Kidney (tissue), 14 donors: Measurements from ENCODE around the gene NUMBL. TPM values are rescaled to one million over a fixed set of nuclear protein-coding genes. Genes with fewer than 3 reads are reported as not detected.

Experiments used
- DNase-seq, 5 donors: peaks; one replicate each; pipeline ENCODE4 v3.0.0-alpha.2; 2013 to 2020
- FAIRE-seq: peaks from 2 replicates; lab custom pipeline; 2012; peaks lifted over from hg19 to GRCh38; lab: Jason Lieb, UNC
- H3K27ac ChIP-seq, 2 donors: one replicate each; pipeline ENCODE4 v1.7.0; 2013; ENCODE audit warnings: low read depth in 2 of 2, low read length in 2 of 2, inconsistent platforms in 1 of 2
- H3K27me3 ChIP-seq: one replicate; pipeline ENCODE4 v1.7.1; 2013; ENCODE audit warnings: low read length, inconsistent platforms; ENCODE audit not compliant: control insufficient read depth, insufficient read depth
- H3K36me3 ChIP-seq, 3 donors: one replicate each; pipeline versions ENCODE4 v1.7.0 to v1.7.1; 2013; ENCODE audit warnings: low read length in 3 of 3, control low read depth in 1 of 3, inconsistent platforms in 1 of 3; ENCODE audit not compliant: insufficient read depth in 3 of 3, control insufficient read depth in 2 of 3
- H3K4me1 ChIP-seq, 3 donors: one replicate each; pipeline versions ENCODE4 v1.7.0 to v1.7.1; 2013; ENCODE audit warnings: low read length in 3 of 3, inconsistent platforms in 1 of 3, low read depth in 1 of 3; ENCODE audit not compliant: control insufficient read depth in 2 of 3, insufficient read depth in 2 of 3
- H3K4me3 ChIP-seq, 3 donors: one replicate each; pipeline versions ENCODE4 v1.7.0 to v1.8.1; 2013; ENCODE audit warnings: low read length in 3 of 3, control low read depth in 1 of 3, inconsistent platforms in 1 of 3
- H3K9ac ChIP-seq, 3 donors: one replicate each; pipeline versions ENCODE4 v1.7.0 to v1.7.1; 2013; ENCODE audit warnings: low read length in 3 of 3, control low read depth in 1 of 3, inconsistent platforms in 1 of 3
- H3K9me3 ChIP-seq, 3 donors: one replicate each; pipeline versions ENCODE4 v1.7.0 to v1.7.1; 2013; ENCODE audit warnings: low read length in 3 of 3, control low read depth in 1 of 3, inconsistent platforms in 1 of 3; ENCODE audit not compliant: control insufficient read depth in 2 of 3, insufficient read depth in 1 of 3
- CTCF ChIP-seq: IDR thresholded peaks from 3 replicates; pipeline ENCODE4 v1.5.1; 2012; ENCODE audit warnings: mild to moderate bottlenecking, moderate library complexity, borderline replicate concordance; ENCODE audit not compliant: insufficient read depth; ENCODE audit errors: extremely low read depth
- intact Hi-C: fragments of 100-400 bp; cut with DNase I; formaldehyde crosslinking; loops from one replicate; pipeline ENCODE4 v1.11.1; 2022
- polyA plus RNA-seq: library from polyadenylated mRNA; stranded (reverse); fragments of 350-450 nt; fragmentation: Illumina TruSeq; extraction: RNeasy Lipid Tissue Mini Kit (QIAGEN cat#74804); gene quantifications from one replicate; pipeline ENCODE4 v1.2.3, GENCODE V29; 2014; ENCODE audit warnings: low read depth, low replicate concordance; ENCODE audit not compliant: insufficient read depth
- total RNA-seq: library from RNA; stranded (reverse); fragmentation: NEBNext Ultra II Directional; extraction: Animal tissue kit (Norgen Biotek cat#: 25700); gene quantifications from one replicate; pipeline ENCODE4 v1.2.1, GENCODE V29; 2021
- donor health status: control.
- donor health status: control.
- donor health status: control.
- donor health status: control.
- donor health status: control.
- donor health status: DM: yes; HTN: yes; CAD: no.
- donor health status: Normal renal cell carcinoma (clear cell type).

NUMBL gene
- total and polyA plus RNA-seq, 2 donors from 2014 or later = 3.3 to 24.3 TPM

DNA sequence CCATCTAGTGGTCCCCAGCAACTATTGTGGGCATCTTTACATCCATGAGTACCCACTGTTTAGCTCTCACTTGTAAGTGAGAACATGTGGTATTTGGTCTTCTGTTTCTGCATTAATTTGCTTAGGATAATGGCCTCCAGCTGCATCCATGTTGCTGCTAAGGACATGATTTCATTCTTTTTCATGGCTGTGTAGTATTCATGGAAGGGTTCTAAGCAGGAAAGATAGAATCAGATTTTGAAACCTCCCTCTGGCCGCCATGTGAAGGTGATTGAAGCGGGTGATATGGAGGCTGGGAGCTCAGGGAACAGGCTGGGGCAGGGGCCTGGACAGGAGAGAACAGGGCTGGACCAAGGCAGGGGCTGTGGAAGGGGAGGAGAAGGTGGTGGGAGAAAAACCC lies 69.2 kb downstream of the NUMBL start:
- Histone ChIP-seq H3K4me1 (no peaks in the 10 kb centered on the region), H3K27ac (no peak overlapping the region), H3K9me3 (no peaks in the 10 kb centered on the region), H3K4me3 (no peak overlapping the region), H3K9ac (no peak overlapping the region), H3K36me3 (peaks cover 0 to 2% (median 0%) of the 10 kb centered on the region in 3 donors), H3K27me3 (no peaks in the 10 kb centered on the region)
- no peak for DNase-seq
- intact Hi-C loops = no loop called here
- no peak for FAIRE-seq
- TF ChIP-seq CTCF = no peak

GRCh38 chr19:40620161-40620485 lies 70.3 kb downstream of the NUMBL start:
- no peak for FAIRE-seq
- peaks cover 0 to 2% (median 0%) of the 10 kb centered on the region in 3 donors for H3K36me3 ChIP-seq
- intact Hi-C loops = no loop called here

DNA sequence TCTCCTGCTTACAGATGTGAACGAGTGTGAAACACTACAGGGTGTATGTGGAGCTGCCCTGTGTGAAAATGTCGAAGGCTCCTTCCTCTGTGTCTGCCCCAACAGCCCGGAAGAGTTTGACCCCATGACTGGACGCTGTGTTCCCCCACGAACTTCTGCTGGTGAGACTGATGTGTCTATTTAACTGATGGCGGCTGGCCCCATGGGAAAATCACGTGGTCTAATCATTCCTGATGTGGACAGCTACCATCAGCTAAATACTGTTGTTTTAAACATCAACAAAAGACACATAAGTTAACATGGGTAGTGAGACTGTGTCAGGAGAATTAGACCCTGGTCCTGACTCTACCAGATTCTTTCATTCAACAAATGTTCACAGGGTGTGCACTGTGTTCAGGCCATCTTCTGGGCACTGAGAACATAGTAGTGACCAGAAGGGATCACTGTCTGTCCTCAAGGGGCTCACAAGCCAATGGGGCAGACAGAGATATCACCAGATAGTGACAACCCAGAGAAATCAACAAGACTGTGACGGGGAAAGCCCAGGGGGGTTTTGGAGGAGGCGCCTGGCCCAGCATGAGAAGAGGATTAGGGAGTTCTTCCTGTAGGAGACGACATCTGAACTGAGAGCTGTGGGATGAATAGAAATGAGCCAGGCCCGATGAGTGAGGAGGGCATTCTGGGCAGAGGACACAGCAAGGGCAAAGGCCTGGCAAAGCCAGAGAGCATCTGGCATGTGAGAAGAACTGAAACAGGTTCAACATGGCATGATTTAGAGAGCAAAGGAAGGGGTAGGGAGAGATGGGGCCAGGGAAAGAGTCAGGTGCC lies 70.9 kb downstream of the NUMBL start:
- Histone ChIP-seq H3K9ac (no peak overlapping the region), H3K9me3 (no peaks in the 10 kb centered on the region), H3K27ac (no peak overlapping the region), H3K4me1 (no peaks in the 10 kb centered on the region), H3K27me3 (no peaks in the 10 kb centered on the region), H3K4me3 (no peak overlapping the region), H3K36me3 (peaks cover 0 to 2% (median 0%) of the 10 kb centered on the region in 3 donors)
- intact Hi-C loops = no loop called here
- no peak for FAIRE-seq
- no peak for DNase-seq
- no peak for TF ChIP-seq CTCF

More at GRCh38 chr19:40620161-40620485, 70.3 kb downstream of the NUMBL start:
- no peak for DNase-seq
- TF ChIP-seq CTCF = no peak
- no peaks in the 10 kb centered on the region for H3K9me3 ChIP-seq
- no peaks in the 10 kb centered on the region for H3K27me3 ChIP-seq
- no peaks in the 10 kb centered on the region for H3K4me1 ChIP-seq
- H3K9ac ChIP-seq = no peak overlapping the region
- H3K27ac ChIP-seq = no peak overlapping the region
- H3K4me3 ChIP-seq = no peak overlapping the region
